ENCODE results near the gene TAF7.

GRCh38 chr5:141351591-141351990 lies 31.0 kb upstream of the TAF7 start:
- TF ChIP-seq CTCF (IDR thresholded peaks at IDR 0.05 in 2 of 3, conservative IDR thresholded peaks at IDR 0.05 in 1 of 3; ENCODE audit: borderline replicate concordance in 1 of 3, insufficient read depth in 1 of 3, low read depth in 2 of 3, low read length in 2 of 3): no peak
- TF ChIP-seq POLR2AphosphoS5 (IDR thresholded peaks at IDR 0.05; ENCODE audit: low read depth, low read length): no peak
- TF ChIP-seq REST (IDR thresholded peaks at IDR 0.05; ENCODE audit: low read depth): no peak
- no peak for TF ChIP-seq JUND (IDR thresholded peaks at IDR 0.05)
- no peak for TF ChIP-seq EZH2phosphoT487 (IDR thresholded peaks at IDR 0.05; ENCODE audit: borderline replicate concordance)
- TF ChIP-seq EZH2 (IDR thresholded peaks at IDR 0.05): no peak
- TF ChIP-seq RAD21 (IDR thresholded peaks at IDR 0.05; ENCODE audit: low read depth): no peak
- no peak for TF ChIP-seq FOSL1 (IDR thresholded peaks at IDR 0.05; ENCODE audit: low read depth)
- no peak for TF ChIP-seq POLR2A (IDR thresholded peaks at IDR 0.05; ENCODE audit: borderline replicate concordance, extremely low read depth, insufficient read depth, insufficient read length)
- no peak for TF ChIP-seq YY1 (IDR thresholded peaks at IDR 0.05; ENCODE audit: extremely low read depth, insufficient replicate concordance, low read depth, low read length)
